GM12875 (cell line): Measurements from ENCODE around the gene SRPK1.

Experiments used
- H3K4me3 ChIP-seq: one replicate; pipeline ENCODE4 v1.5.1; 2011; ENCODE audit warnings: low read depth, low read length, control low read depth
- TF ChIP-seq, protein P1 (sequence below): IDR thresholded peaks from 2 replicates; pipeline ENCODE4 v1.5.1; 2011; ENCODE audit warnings: low read depth, mild to moderate bottlenecking, control low read depth, inconsistent platforms, low read length, moderate library complexity, borderline replicate concordance; ENCODE audit not compliant: insufficient read depth

SRPK1 gene

DNA sequence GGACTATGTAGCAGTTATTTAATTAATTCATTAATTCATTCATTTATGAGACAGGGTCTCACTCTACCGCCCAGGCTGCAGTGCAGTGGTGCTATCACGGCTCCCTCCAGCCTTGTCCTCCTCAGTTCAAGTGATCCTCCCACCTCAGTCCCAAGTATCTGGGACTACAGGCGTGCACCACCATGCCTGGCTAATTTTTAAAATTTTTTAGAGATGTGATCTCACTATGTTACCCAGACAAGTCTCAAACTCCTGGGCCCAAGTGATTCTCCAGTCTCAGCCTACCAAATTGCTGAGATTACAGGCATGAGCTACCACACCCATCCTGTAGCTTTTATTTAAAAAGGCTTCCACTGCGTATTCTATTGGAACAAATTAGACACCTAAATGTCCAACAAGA is 23.4 kb downstream of the SRPK1 start:
- no peak overlapping the region for H3K4me3 ChIP-seq
- TF ChIP-seq, protein P1, sequence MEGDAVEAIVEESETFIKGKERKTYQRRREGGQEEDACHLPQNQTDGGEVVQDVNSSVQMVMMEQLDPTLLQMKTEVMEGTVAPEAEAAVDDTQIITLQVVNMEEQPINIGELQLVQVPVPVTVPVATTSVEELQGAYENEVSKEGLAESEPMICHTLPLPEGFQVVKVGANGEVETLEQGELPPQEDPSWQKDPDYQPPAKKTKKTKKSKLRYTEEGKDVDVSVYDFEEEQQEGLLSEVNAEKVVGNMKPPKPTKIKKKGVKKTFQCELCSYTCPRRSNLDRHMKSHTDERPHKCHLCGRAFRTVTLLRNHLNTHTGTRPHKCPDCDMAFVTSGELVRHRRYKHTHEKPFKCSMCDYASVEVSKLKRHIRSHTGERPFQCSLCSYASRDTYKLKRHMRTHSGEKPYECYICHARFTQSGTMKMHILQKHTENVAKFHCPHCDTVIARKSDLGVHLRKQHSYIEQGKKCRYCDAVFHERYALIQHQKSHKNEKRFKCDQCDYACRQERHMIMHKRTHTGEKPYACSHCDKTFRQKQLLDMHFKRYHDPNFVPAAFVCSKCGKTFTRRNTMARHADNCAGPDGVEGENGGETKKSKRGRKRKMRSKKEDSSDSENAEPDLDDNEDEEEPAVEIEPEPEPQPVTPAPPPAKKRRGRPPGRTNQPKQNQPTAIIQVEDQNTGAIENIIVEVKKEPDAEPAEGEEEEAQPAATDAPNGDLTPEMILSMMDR, result no peak

- TF ChIP-seq, protein P1, result no peak
- no peak overlapping the region for H3K4me3 ChIP-seq
Measured at GRCh38 chr6:35897036-35897435, 23.9 kb downstream of the SRPK1 start.

DNA sequence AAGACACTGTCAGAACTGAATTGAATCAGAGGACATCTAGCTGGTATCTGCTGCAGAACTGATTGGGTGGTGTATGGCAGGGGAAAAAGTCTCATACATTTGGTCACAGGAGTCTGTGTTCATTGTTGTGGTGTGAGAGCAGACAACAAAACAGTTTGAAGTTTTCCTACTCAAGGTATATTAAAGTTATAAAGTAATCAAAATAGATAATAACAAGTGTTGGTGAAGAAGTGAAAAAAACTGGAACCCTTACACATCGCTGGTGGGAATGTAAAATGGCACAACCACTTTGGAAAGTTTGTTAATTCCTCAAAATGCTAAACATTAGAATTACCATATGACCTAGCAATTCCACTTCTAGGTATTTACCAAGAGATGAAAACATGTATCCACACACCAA is 24.7 kb downstream of the SRPK1 start:
- no peak overlapping the region for H3K4me3 ChIP-seq
- TF ChIP-seq, protein P1, result no peak

- TF ChIP-seq, protein P1, result no peak
Measured at GRCh38 chr6:35895560-35895959, 25.3 kb downstream of the SRPK1 start.

DNA sequence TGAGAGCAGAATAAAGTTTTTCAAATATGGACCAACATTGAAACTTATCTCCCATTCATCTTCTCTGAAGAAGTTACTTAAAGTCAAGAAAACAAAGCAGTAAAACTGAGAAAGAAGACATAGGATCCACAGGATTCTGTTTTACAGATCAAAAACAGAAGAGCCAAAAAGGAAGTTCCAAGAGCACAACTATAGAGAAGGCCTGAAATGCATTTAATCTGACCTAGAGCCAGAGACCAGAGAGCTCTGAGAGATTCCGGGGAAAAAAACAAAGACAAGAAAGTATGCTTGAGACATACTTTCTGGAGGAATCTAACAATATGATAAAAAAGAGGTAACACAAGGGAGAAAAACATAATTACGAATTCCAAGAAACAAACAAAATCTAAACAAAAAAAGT is 26.1 kb downstream of the SRPK1 start:
- TF ChIP-seq, protein P1, result no peak
- no peak overlapping the region for H3K4me3 ChIP-seq

More at GRCh38 chr6:35895560-35895959, 25.3 kb downstream of the SRPK1 start:
- no peak overlapping the region for H3K4me3 ChIP-seq

DNA sequence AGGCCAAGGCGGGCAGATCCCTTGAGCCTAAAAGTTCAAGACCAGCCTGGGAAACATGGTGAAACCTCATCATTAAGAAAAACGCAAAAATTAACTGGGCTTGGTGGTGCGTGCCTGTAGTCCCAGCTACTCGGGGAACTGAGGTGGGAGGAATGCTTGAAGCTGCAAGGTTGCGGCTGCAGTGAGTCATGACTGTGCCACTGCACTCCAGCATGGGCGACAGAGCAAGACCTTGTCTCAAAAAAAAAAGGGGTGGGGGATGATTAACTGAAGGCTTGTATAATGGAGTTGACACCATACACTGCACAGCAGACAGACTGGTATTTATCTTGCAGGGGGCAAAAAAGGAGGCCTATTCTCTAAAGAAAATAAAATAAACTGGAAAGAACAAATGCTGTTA is 27.7 kb downstream of the SRPK1 start:
- no peak overlapping the region for H3K4me3 ChIP-seq
- TF ChIP-seq, protein P1, result no peak

- TF ChIP-seq, protein P1, result no peak
- H3K4me3 ChIP-seq, result no peak overlapping the region
Measured at GRCh38 chr6:35892482-35892881, 28.4 kb downstream of the SRPK1 start.
